ENCODE measurements around the gene NECAB2.

- TF ChIP-seq EZH2phosphoT487 (IDR thresholded peaks at IDR 0.05; ENCODE audit: insufficient read depth, low read depth) (no peak), EZH2 (IDR thresholded peaks at IDR 0.05; ENCODE audit: insufficient read depth, poor library complexity, severe bottlenecking) (no peak)
Observed at GRCh38 chr16:83945587-83945986, 22.5 kb upstream of the NECAB2 start.

Measured in GM23248 (cell line).